Measurements from ENCODE around the gene CHMP3. TPM values are rescaled to one million over a fixed set of nuclear protein-coding genes. Genes with fewer than 3 reads are reported as not detected.

CHMP3 gene
- polyA plus RNA-seq, 4 donors, result 121 to 149 (median 135) TPM

DNA sequence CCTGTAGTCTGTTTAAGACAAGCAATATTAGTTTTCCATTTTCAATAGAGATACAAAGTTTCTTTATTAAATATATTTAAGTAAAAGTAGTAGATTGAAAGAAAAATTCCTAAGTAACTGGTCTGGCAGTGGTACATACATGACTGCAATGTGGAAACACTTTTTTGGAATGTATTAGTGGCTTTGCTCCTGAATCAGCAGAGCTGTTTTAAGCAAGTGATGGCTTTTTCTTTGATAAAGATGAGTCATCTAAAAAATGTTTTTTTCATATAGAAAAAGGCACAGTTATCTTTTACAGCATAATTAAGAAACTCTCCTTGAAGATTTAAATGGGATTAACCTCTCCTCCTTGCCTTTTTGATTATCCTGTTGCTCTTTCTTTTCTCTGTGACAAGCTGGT is 87.2 kb downstream of the CHMP3 start:
- DNase-seq (ENCODE audit: low read depth in 4 of 4, low spot score in 3 of 4), result no peak

- DNase-seq (ENCODE audit: low read depth in 4 of 4, low spot score in 3 of 4), result no peak
These were observed 91.6 kb downstream of the CHMP3 start for GRCh38 chr2:86471637-86472036.

- DNase-seq (ENCODE audit: low read depth in 4 of 4, low spot score in 3 of 4), result no peak
These were observed 92.4 kb downstream of the CHMP3 start for GRCh38 chr2:86470890-86471289.

- DNase-seq (ENCODE audit: low read depth in 4 of 4, low spot score in 3 of 4), result no peak
These were observed 94.8 kb downstream of the CHMP3 start for GRCh38 chr2:86468162-86469033.

GRCh38 chr2:86466306-86466705 is 96.9 kb downstream of the CHMP3 start:
- no peak for DNase-seq (ENCODE audit: low read depth in 4 of 4, low spot score in 3 of 4)

DNA sequence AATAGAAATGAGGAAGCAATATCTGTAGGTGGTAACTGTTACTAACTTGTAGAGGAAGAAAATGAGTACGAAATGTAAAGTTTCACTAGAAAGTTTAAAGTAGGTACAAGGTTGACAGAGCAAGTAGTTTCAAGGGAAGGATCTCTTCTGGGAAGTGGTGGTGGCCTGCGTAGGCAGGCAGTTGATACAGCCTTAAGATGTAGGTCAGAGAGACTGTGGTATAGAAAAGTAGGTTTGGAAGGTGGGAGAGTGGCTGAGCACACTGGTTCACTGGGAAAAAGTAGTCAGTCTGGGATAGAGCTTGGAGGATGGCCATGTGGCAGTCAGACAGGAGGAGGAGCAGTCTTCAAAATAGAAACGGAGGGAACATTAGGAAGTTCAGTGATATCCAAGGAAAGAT is 98.6 kb downstream of the CHMP3 start:
- DNase-seq (ENCODE audit: low read depth in 4 of 4, low spot score in 3 of 4), result no peak

GRCh38 chr2:86461042-86461743 is 102.0 kb downstream of the CHMP3 start:
- no peak for DNase-seq (ENCODE audit: low read depth in 4 of 4, low spot score in 3 of 4)

DNA sequence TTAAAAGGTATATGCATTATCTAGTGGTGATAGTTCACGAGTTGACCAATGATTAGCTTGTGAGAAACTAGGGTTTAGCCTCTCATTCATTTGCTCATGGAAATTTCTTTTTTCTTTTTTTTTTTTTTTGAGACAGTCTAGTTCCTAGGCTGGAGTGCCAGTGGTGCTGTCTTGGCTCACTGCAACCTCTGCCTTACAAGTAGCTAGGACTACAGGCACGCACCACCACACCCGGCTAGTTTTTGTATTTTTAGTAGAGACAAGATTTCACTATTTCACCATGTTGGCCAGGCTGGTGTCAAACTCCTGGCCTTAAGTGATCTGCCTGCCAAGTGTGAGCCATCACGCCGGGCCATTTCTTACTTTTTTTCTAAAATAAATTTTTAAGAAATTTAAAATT is 108.1 kb downstream of the CHMP3 start:
- DNase-seq (ENCODE audit: low read depth in 4 of 4, low spot score in 3 of 4), result no peak

DNA sequence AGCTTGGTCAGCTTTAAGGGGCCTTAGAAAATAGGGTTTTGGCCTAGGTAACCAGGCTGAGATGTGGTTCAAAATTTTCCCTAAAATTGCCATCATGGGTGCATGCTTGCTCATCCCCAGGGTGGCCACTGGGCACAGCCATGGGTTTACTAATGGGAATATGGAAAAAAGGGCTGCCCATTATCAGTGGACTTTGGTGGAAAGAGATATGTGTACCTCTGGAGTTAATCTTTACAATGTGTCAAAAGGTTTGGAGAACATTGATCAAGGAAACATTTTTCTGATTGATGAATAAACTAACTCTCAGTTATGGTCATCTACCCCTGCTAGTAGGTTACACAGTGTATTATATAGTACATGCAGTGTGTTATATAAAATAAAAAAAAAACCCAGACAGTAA is 109.0 kb downstream of the CHMP3 start:
- no peak for DNase-seq (ENCODE audit: low read depth in 4 of 4, low spot score in 3 of 4)

GRCh38 chr2:86453836-86454235 is 109.4 kb downstream of the CHMP3 start:
- DNase-seq (ENCODE audit: low read depth in 4 of 4, low spot score in 3 of 4), result no peak

Other genes with a start within 250 kb of the CHMP3 start
- gene REEP1, start 225.8 kb downstream of the CHMP3 start, polyA plus RNA-seq (ENCODE audit: insufficient read length in 4 of 4), result 10 to 100 TPM in 1 of 4 donors, 1 to 10 TPM in 3; 3.3 to 11.0 (median 4.1) TPM
- 10 to 100 TPM; 37.6 to 67.1 (median 59.1) TPM for gene KDM3A, start 122.1 kb downstream of the CHMP3 start, polyA plus RNA-seq (ENCODE audit: insufficient read length in 4 of 4)
- gene RNF103, start 60.4 kb upstream of the CHMP3 start, polyA plus RNA-seq (ENCODE audit: insufficient read length in 4 of 4), result 10 to 100 TPM; 31.4 to 44.8 (median 37.8) TPM
- 10 to 100 TPM; 38.6 to 65.4 (median 61.9) TPM for gene RMND5A, start 156.8 kb upstream of the CHMP3 start, polyA plus RNA-seq (ENCODE audit: insufficient read length in 4 of 4)
- under 1 TPM; 0.19 to 0.44 (median 0.30) TPM for gene CD8A, start 227.5 kb upstream of the CHMP3 start, polyA plus RNA-seq (ENCODE audit: insufficient read length in 4 of 4)

All from left renal pelvis (tissue), 4 donors.